GM20000 (cell line): ENCODE results near the gene NOP14.

Experiments used
- DNase-seq: peaks from one replicate; pipeline ENCODE4 v3.0.0; 2012; ENCODE audit warnings: low spot score
- CTCF ChIP-seq: IDR thresholded peaks from 2 replicates; pipeline ENCODE4 v1.5.1; 2012; ENCODE audit warnings: mild to moderate bottlenecking, control low read depth; ENCODE audit errors: extremely low read depth, missing control alignments

Gene NOP14

GRCh38 chr4:2971275-2971674 is 8.1 kb upstream of the NOP14 start:
- TF ChIP-seq CTCF = no peak
- no peak for DNase-seq

- TF ChIP-seq CTCF = no peak
- no peak for DNase-seq
Observed at GRCh38 chr4:2968381-2968780, 5.2 kb upstream of the NOP14 start.

GRCh38 chr4:2965262-2965661 is 2.1 kb upstream of the NOP14 start:
- no peak for TF ChIP-seq CTCF

GRCh38 chr4:2964706-2965258 is 1.6 kb upstream of the NOP14 start:
- DNase-seq = no peak
- TF ChIP-seq CTCF = no peak

More at GRCh38 chr4:2965262-2965661, 2.1 kb upstream of the NOP14 start:
- no peak for DNase-seq

- TF ChIP-seq CTCF = no peak
- no peak for DNase-seq
Observed at GRCh38 chr4:2963966-2964471, 813 bp upstream of the NOP14 start.

GRCh38 chr4:2962614-2963174 is 512 bp downstream of the NOP14 start:
- no peak for TF ChIP-seq CTCF
- DNase-seq = no peak

- DNase-seq = peak; percentile 55
- TF ChIP-seq CTCF = no peak
Observed at GRCh38 chr4:2961811-2962441, 1.3 kb downstream of the NOP14 start.
